Thyroid gland (tissue), 4 donors: ENCODE data around the gene CEP295NL.

ENCODE experiments used
- CTCF ChIP-seq, 6 experiments: fragments of 200-600 bp in 3 of 6; fragments of 450-650 bp in 3 of 6; sonication (generic) in 3 of 6; IDR thresholded peaks; one replicate each; pipeline ENCODE4 v1.5.1; 2016 to 2019; ENCODE audit warnings: antibody characterized with exemption in 6 of 6, mild to moderate bottlenecking in 2 of 6, inconsistent platforms in 1 of 6, moderate library complexity in 1 of 6
- POLR2A ChIP-seq, 2 donors: fragments of 450-650 bp; IDR thresholded peaks; one replicate each; pipeline ENCODE4 v1.6.1; 2017; ENCODE audit warnings: antibody characterized with exemption in 2 of 2, mild to moderate bottlenecking in 2 of 2, moderate library complexity in 1 of 2

- no peak for TF ChIP-seq CTCF (IDR thresholded peaks at IDR 0.05)
- TF ChIP-seq POLR2A (IDR thresholded peaks at IDR 0.05), result peak in 1 of 2 donors; percentile 20
These were observed 19.4 kb downstream of the CEP295NL start for GRCh38 chr17:78883533-78884131.
